ENCODE measurements around the gene PEX10.

DNA sequence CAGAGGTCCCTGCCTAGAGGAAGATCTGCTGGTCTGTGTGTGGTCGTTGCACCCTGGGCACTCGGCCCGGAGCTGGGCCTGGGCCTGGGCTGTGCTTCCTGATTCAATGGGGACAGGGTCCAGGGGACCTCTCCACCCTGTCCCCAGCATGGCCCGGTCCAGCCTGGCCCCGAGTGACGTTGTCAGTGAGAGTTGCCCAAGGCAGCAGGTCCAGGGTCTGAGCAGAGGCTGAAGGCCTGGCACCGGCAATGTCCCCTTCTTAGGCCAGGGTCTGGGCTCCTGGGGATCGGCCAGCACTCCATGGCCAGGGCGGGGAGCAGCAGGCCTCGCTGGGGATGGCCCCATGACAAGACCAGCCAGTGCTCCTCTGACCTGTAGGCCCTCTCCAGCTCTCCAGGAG, 15.6 kb upstream of the PEX10 start:
- TF ChIP-seq, protein P1, sequence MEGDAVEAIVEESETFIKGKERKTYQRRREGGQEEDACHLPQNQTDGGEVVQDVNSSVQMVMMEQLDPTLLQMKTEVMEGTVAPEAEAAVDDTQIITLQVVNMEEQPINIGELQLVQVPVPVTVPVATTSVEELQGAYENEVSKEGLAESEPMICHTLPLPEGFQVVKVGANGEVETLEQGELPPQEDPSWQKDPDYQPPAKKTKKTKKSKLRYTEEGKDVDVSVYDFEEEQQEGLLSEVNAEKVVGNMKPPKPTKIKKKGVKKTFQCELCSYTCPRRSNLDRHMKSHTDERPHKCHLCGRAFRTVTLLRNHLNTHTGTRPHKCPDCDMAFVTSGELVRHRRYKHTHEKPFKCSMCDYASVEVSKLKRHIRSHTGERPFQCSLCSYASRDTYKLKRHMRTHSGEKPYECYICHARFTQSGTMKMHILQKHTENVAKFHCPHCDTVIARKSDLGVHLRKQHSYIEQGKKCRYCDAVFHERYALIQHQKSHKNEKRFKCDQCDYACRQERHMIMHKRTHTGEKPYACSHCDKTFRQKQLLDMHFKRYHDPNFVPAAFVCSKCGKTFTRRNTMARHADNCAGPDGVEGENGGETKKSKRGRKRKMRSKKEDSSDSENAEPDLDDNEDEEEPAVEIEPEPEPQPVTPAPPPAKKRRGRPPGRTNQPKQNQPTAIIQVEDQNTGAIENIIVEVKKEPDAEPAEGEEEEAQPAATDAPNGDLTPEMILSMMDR (conservative IDR thresholded peaks at IDR 0.05), result no peak
- no peak for TF ChIP-seq ZFX (IDR thresholded peaks at IDR 0.05)

All from C4-2B (cell line).